ENCODE measurements around the gene HSPBAP1. TPM values are rescaled to one million over a fixed set of nuclear protein-coding genes. Genes with fewer than 3 reads are reported as not detected.

The HSPBAP1 gene
- total and polyA plus RNA-seq, 2 donors from 2014 or later: 8.3 to 12.5 TPM

DNA sequence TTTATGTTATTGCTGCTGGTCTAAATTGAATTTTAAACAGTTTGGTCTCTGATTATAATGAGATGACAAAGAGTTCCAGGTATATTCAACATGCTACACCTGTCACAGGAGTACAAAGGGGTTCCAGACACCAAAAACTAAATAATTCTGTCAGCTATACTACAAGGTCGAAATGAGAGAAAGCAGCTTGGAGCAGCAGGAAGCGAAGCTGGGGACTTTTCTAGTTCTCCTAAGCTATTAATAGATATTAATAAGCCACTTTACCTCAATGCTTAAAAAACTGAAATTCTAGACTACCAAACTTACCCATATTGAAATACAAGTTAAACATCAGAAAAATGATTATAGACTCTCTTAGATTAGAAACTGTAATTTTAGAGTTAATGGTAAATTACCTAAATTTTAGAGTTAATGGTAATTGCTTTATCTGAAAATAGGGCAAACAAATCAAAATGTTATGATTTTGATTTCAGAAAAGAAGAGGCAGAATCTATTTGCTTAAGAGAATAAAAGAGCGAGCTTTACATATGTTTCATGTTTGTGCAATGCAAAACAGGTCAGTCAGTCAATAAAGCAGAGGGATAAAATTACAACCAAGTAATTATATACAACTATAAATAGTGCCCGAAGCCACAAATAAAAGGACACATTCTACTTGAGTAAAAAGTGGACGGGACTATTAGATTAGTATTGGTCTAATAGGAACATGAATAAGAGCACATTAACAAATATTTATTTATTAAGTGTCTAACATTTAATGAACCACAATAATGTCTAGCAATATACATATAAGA lies 16.8 kb downstream of the HSPBAP1 start:
- Histone ChIP-seq H3K27ac (ENCODE audit: low read depth in 2 of 2, low read length in 2 of 2) (no peak overlapping the region), H3K9ac (ENCODE audit: low read length in 3 of 3) (no peak overlapping the region), H3K4me1 (ENCODE audit: control insufficient read depth in 2 of 3, insufficient read depth in 2 of 3, low read depth in 1 of 3, low read length in 3 of 3) (no peaks in the 10 kb centered on the region), H3K27me3 (ENCODE audit: control insufficient read depth, insufficient read depth, low read length) (no peaks in the 10 kb centered on the region), H3K4me3 (ENCODE audit: low read length in 3 of 3) (no peak overlapping the region), H3K36me3 (ENCODE audit: control insufficient read depth in 2 of 3, insufficient read depth in 3 of 3, low read length in 3 of 3) (no peaks in the 10 kb centered on the region), H3K9me3 (ENCODE audit: control insufficient read depth in 2 of 3, insufficient read depth in 1 of 3, low read length in 3 of 3) (no peaks in the 10 kb centered on the region)
- DNase-seq (no peak), FAIRE-seq (no peak)
- TF ChIP-seq, protein P1, sequence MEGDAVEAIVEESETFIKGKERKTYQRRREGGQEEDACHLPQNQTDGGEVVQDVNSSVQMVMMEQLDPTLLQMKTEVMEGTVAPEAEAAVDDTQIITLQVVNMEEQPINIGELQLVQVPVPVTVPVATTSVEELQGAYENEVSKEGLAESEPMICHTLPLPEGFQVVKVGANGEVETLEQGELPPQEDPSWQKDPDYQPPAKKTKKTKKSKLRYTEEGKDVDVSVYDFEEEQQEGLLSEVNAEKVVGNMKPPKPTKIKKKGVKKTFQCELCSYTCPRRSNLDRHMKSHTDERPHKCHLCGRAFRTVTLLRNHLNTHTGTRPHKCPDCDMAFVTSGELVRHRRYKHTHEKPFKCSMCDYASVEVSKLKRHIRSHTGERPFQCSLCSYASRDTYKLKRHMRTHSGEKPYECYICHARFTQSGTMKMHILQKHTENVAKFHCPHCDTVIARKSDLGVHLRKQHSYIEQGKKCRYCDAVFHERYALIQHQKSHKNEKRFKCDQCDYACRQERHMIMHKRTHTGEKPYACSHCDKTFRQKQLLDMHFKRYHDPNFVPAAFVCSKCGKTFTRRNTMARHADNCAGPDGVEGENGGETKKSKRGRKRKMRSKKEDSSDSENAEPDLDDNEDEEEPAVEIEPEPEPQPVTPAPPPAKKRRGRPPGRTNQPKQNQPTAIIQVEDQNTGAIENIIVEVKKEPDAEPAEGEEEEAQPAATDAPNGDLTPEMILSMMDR (IDR thresholded peaks at IDR 0.05; ENCODE audit: borderline replicate concordance, extremely low read depth, insufficient read depth): no peak
- intact Hi-C loops (cut with DNase I): no loop called here

DNA sequence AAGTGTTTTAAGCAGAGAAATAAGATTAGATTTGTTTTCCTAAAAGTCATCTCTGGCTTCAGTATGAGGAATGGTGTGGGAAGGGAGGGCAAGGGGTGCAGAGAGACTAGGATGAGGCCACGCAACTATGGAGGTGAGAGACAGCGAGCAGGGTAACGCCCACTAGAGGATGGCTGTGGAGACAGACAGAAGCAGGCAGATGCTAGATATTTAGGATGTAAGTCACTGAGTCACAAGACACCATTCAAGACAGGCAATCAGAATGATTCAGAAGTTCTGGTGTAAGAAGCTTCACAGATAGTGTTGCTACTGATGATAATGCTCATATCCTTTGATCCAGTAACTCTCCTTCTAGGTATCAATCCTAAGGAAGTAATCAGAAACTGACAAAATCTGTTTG lies 19.1 kb downstream of the HSPBAP1 start:
- TF ChIP-seq, protein P1 (IDR thresholded peaks at IDR 0.05; ENCODE audit: borderline replicate concordance, extremely low read depth, insufficient read depth): no peak
- FAIRE-seq (no peak), DNase-seq (no peak)
- intact Hi-C loops (cut with DNase I): no loop called here
- H3K4me1 ChIP-seq (ENCODE audit: control insufficient read depth in 2 of 3, insufficient read depth in 2 of 3, low read depth in 1 of 3, low read length in 3 of 3): no peaks in the 10 kb centered on the region
- H3K36me3 ChIP-seq (ENCODE audit: control insufficient read depth in 2 of 3, insufficient read depth in 3 of 3, low read length in 3 of 3): no peaks in the 10 kb centered on the region
- no peak overlapping the region for H3K9ac ChIP-seq (ENCODE audit: low read length in 3 of 3)
- no peak overlapping the region for H3K27ac ChIP-seq (ENCODE audit: low read depth in 2 of 2, low read length in 2 of 2)
- no peaks in the 10 kb centered on the region for H3K9me3 ChIP-seq (ENCODE audit: control insufficient read depth in 2 of 3, insufficient read depth in 1 of 3, low read length in 3 of 3)
- H3K4me3 ChIP-seq (ENCODE audit: low read length in 3 of 3): no peak overlapping the region
- H3K27me3 ChIP-seq (ENCODE audit: control insufficient read depth, insufficient read depth, low read length): no peaks in the 10 kb centered on the region

DNA sequence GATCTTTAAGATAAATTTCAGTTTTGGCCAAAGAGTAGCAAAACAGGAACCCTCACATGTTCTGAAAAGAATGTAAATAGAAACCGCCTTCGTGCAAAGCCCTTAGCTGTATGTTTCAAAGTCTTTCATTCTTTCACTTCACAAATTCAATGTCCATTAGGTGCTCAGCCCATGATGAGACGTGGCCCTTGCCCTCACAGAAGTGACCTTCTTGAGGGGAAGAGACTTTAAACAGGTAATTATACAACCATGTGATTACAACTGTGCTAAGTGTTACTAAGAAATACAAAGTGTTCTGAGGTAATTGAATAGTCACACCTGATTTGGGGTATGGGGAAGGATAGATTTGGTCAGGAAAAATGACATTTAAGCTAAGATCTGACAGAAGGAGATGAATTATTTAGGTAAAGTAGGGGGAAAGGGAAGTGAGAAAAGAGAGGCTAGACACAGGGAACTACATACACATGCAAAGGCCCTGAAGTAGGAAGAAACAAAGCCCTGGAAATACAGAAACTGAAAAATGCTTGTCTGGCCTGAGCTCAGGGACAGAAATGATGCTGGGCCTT lies 19.6 kb downstream of the HSPBAP1 start:
- Histone ChIP-seq H3K27ac (ENCODE audit: low read depth in 2 of 2, low read length in 2 of 2) (no peak overlapping the region), H3K9me3 (ENCODE audit: control insufficient read depth in 2 of 3, insufficient read depth in 1 of 3, low read length in 3 of 3) (no peaks in the 10 kb centered on the region), H3K9ac (ENCODE audit: low read length in 3 of 3) (no peak overlapping the region), H3K4me3 (ENCODE audit: low read length in 3 of 3) (no peak overlapping the region), H3K4me1 (ENCODE audit: control insufficient read depth in 2 of 3, insufficient read depth in 2 of 3, low read depth in 1 of 3, low read length in 3 of 3) (no peaks in the 10 kb centered on the region), H3K36me3 (ENCODE audit: control insufficient read depth in 2 of 3, insufficient read depth in 3 of 3, low read length in 3 of 3) (no peaks in the 10 kb centered on the region), H3K27me3 (ENCODE audit: control insufficient read depth, insufficient read depth, low read length) (no peaks in the 10 kb centered on the region)
- no peak for DNase-seq
- no peak for FAIRE-seq
- TF ChIP-seq, protein P1 (IDR thresholded peaks at IDR 0.05; ENCODE audit: borderline replicate concordance, extremely low read depth, insufficient read depth): no peak
- intact Hi-C loops (cut with DNase I): no loop called here

Measured in kidney (tissue), 14 donors.